NCI-H82 treated with DMSO at 0.1 percent for 48 hours (cell line): Measurements from ENCODE around the gene FUT8.
"Not testable (repeated sequence)": the region's sequence is repeated elsewhere in the genome, so short reads cannot be mapped to it uniquely, and the experiment has no call there.

Source experiments
- DNase-seq: peaks from one replicate; lab custom pipeline; 2025; ENCODE audit not compliant: unreplicated experiment; lab: John Stamatoyannopoulos, UW

The FUT8 gene

DNA sequence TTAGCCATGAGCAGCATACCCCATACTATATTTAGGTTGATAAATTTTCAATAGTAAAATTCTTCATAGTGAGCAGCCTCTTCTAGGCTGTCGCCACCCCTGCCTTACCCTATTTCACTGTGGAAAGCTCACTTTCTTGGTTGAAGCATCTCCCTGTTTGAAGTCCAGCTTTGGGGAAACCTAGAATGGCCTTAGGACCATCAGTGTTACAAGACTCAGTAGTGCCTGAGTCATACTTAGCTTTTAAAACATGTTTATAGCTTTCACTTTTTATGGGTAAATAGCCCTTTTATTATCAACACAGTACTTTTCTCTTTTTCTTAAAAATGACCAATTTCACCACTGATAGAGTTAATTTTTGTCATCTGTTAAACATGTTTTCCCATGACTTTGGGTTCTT, 37.1 kb downstream of the FUT8 start:
- DNase-seq: no peak

DNA sequence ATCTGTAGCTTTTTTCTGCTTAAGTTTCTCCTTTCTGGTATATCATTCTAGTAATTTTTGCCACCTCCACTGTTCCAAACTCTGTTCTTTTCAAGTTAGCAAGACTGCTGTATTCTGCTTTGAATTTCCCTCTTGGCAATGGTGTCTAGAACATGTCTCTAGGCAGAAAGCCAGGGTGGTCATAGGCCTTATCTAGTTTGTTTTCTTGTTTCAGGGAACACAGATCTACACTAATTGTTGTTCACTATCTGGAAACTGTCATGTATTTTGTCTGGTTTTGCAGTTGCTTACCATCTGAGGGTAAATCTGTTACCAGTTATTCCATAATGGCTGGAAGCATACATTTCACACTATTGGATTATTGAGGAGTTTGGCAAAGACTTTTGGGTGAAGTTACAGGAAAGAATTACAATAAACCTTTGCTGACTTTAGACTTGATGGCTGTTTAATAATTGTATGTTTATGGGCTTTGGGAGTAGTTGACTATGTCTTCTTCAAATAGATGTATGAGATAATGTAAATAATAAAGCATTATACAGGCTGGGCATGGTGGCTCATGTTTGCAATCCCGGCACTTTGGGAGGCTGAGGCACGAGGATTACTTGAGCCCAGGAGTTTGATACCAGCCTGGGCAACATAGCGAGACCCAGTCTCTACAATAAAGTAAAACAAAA, 41.4 kb downstream of the FUT8 start:
- DNase-seq: no peak

DNA sequence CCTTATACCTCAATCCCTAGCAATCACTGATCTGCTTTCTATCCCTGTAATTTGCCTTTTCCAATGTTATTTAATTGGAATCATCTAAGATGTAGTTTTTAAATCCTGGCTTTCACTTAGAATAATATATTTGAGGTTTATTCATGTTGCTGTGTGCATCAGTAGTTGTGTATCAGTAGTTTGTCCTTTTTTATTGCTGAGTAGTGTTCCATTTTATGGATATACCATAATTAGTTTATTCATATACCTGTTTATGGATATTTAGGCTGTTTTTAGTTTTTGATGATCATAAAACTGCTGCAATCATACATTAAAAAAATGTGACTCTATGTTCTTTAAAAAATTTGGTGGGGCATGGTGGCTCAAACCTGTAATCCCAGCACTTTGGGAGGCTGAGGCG, 43.7 kb downstream of the FUT8 start:
- no peak for DNase-seq

DNA sequence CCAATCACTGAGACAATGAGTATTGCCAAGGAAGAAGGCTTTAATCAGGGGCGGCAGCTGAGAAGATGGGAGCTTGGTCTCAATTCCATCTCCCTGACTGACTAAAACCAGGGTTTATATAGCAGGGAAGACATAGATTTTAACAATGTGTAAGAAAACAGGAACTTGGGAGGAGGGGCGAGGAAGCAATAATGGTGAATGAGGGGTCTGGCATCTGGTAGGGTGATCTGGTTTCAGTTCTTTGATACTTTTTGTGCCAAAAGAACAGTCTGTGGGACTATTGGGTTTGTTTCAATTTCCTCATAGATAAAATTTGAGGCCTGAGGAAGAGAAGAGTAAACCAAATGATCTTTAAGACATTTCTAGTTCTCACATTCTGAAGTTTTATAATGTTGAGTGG, 49.2 kb downstream of the FUT8 start:
- no peak for DNase-seq

DNA sequence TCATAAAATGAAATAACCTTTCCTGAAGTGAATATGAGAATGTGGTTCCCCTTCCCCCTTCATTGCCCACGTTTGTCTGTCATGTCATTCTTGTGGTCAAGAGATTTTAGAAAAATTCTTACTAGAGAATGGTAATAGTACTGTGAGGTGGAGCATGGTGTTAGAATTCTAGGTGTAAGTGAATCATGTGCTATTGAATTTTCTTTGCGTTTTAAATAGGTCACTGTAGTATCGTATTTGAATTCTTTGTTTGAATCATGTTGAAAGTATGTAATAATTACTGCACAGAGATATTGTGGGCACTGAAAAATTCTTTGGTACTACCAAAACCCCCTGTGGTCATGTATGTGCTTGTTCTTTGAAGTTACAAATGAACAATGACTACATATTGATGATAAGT, 49.9 kb downstream of the FUT8 start:
- DNase-seq: no peak

DNA sequence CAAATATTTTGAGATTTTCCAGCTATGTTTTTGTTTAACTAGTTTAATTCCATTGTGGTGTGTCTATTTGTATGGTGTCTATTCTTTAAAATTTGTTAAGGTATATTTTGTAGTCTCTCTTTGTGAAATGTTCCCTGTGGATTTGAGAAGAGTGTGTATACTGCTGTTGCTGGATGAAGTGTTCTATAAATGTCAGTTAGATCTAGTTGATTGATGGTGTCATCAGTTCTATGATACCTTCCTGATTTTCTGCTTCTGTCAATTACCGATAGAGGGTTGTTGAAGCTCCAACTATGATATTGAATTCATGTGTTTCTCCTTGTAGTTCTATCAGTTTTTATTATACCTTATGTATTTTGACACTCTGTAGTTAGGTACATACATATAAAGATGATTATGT, 53.1 kb downstream of the FUT8 start:
- DNase-seq: no peak

DNA sequence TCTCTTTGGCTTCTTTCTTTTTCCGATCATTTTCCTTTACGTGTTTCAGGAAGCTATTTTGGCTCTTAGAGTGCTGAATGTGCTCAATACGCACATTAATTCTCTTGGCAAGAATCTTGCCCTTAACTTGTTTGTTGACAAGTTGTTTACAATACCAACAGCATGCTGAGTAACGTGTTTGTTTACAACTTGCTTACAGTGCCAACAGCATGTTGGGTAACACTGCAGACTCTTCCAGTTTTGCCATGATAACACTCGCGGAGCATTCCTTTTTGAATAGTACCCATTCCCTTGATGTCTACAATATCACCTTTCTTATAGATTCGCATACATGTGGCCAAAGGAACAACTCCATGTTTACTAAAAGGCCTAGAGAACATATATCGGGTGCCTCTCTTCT, 55.4 kb downstream of the FUT8 start:
- not testable (repeated sequence) for DNase-seq

DNA sequence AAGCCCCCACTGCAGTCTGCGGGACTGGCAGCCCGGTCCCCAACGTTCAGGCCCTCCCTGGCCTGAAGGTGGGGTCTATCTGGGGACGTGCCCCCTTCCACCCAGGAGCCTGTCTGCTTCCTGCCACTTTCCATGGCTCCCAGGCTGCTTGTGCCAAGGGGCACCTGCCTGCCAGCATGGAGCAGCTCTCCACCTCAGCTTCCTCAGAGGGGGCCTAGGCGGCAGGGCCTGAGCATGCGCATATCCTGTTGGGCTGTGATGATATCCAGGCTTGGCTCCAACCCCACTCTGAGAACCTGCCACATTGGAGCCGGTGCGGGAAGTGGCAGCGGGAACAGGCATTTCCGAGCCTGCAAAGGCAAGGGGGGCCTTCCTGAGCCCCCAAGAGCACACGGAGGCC, 57.4 kb downstream of the FUT8 start:
- no peak for DNase-seq

DNA sequence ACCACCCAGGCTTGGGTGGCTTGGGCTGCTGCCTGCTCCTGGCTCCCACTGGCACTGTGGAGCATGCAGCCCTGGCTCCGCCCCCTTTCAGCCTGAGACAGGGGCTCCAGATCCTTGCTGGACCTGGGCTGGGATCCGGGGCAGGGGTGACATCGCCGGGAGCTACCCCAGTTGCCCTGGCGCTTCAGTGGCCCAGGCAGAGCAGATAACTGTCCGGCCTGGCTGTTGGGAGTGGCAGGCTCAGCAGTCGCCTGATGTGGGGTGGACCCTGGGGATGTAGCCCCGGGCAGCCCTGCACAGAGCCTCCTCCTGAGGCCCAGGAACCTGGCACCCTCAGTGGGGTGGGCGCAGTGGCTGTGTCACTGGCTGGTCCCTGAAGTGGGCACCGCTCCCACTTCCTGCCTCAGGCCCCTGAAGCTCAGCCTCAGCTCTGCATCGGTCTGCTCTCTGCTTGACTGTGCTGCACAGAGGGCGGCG, 57.9 kb downstream of the FUT8 start:
- DNase-seq: no peak

DNA sequence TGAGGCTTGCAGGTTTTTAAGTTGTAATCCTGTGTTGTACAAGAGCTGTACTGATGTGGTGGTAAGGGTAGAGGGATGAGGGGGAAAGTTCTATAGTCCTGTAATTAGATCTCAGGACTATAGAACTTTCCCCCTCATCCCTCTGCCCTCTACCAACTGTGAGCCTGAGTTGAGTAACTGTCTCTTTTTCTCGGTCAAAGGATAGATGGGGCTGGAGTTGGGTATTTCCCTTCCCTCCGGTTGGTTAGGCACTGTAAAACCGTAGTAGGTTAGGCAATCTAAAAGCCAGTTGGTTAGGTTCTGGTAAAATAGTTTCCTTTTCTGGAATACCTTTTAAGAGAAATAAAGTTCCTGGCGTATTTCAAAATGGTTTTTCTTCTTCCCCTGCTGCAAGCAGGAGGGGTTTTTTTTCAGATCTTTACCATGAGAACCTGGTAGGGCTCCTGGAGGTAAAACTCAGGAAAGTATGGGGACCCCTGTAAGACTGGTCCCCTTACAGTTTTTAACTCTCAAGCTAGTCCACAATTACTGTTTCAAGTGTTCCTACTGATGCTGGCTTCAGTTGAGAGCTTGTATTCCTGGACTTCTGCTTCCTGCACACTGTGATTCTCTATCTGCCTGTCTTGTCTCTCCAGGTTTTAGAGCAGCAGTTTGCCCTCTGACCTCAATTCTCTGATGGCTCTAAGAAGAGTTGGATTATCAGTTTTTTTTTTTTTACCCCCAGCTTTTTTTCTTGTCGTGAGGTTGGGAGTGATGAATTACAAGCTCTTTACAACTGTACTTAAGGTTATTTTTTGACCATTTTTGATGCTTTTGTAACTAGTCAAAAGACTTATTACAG, 58.7 kb downstream of the FUT8 start:
- DNase-seq: no peak

DNA sequence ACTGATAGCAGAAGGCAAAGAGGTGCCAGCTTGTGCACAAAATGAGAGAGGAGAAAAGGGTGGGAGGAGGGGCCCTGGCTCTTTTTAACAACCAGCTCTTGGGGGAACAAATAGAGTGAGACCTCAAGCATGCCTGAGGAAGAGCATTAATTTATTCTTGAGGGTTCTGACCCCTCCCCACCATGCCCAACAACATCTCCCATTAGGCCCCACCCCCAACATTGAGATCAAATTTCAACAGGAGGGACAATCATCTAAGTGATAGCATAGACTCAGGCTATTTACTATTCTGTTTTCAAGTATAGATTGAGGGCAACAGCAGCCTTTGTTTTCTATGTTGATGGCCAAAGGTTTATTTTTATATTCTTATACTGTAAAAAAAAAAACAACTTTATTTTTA, 59.7 kb downstream of the FUT8 start:
- peak; percentile 24 for DNase-seq

DNA sequence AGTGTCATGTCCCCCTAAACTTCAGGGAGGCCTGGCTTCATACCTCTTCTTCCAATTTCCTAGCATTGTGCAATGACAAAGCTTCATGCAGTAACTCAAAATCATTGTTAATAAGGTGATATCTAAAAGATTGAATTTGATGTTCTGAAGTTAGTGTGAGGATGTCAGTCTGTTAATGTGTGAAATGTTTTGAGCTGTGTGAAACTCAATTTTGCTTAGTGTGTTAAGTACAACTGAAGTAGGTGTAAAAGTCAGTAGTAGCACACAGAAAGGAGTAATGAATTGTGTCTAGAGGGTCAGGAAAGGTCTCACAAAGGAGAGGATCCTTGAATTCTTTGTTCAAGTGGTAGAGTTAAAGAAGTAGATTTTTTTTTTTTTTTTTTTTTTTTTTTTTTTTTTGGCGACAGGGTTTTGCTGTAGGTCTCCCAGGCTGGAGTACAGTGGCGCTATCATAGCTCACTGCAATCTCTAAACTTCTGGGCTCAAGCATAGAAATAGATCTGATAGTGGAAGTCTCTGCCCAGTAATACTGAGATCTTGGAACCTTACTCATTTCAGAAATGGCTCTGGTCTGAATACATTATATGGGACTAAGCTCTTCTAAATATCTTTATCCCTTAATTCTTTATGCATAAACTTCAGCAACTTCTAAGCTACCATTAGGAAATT, 63.9 kb downstream of the FUT8 start:
- no peak for DNase-seq

DNA sequence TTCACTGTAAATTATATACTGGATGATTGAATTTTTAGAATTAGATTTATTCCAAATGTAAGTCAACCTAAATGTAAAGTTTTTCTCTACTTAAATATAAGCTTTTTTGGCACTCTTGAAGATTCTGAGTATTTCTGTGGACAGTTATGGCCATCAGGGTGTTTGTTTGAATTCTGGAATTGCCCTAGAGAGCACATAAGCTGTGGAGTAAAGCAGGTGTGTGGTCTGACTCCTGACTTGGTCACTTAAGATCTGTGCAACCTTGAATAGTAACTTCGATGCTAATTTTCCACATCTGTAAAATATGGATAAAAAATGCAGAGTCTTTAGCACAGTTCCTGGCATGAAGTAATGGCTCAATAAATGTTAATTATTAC, 64.4 kb downstream of the FUT8 start:
- DNase-seq: no peak

DNA sequence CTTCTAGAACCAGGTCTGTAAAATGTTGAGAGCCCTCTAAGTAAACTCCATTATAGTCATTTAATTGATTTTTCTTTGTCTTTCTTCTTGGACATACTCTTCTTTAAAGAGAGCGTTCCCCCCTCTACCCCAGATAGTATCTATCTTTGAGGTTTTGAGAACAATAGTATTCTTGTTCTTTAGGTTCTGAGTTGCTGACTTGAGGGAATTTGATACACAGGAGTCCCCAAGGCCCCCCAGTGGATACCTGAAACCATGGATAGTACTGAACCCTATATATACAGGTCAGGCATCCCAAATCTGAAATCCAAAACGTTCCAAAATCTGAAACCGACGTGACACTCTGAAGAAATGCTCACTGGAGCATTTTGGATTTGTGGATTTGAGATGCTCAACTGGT, 65.5 kb downstream of the FUT8 start:
- no peak for DNase-seq

DNA sequence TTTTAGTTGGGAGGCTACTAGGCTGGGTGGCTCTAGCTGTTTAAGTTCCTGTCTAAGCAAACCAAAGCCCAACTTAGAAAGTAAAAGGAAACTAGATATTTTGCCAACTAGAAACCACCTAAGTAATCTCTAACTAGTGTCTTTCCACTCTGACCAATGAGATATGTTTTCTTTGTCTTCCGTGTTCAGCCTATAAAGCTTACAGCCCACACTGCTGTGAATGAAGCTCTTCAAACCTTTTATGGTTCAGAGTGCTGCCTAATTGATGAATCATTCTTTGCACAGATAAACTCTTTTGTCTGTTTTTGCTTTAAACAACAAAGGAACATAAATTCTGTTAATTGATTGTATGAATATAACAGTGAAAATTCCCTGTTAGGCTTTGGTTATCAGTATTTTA, 66.1 kb downstream of the FUT8 start:
- no peak for DNase-seq

DNA sequence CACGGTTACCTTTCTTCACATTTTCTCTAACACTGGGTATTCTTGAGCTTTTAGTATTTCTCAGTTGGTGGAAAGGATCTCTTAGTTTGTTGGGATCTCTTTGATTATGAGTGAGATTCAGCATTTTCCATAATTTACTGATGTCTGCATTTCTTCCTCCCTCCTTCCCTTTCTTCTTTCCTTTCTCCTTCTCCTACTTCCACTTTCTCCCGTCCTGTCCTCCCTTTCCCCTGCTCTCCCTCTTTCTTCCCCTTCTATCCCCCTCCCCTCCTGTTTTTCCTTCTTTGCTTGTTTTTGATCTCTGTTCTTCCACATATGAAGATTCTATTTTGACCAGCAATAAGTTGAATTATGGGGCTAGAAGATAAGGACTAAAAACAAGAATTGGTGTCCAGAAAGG, 66.9 kb downstream of the FUT8 start:
- DNase-seq: no peak

DNA sequence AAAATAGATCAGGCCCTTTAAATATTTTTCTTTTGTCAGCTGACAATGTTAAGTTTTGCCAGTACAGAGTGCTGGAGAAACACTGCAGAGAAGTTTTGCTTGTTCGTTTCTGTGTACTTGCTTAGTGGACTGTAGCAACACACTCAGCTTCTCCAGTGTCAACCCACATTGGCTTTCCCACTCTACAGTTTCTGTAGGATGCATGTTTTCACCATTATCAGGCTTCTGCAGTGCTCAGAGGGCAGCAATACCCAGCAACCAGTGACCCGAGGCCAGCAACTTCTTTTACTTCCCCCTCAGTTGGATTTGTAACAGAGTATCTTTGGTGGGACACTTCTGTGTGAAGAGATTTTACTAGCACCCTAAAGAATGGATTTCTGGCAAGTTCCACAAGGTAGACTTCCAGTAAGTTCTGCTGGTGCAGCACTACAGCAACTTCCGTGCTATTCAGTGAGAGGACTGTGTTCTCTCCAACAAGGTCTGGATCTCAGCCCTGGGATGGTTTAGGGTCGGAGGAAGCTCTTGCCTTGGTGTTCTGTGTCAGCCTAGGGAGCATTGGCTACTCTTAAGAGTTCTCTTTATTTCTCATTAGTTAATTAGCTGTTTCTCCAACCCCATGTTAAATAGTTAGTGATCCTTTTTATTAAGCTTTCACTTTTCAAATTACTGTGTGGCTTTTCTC, 70.4 kb downstream of the FUT8 start:
- DNase-seq: no peak

DNA sequence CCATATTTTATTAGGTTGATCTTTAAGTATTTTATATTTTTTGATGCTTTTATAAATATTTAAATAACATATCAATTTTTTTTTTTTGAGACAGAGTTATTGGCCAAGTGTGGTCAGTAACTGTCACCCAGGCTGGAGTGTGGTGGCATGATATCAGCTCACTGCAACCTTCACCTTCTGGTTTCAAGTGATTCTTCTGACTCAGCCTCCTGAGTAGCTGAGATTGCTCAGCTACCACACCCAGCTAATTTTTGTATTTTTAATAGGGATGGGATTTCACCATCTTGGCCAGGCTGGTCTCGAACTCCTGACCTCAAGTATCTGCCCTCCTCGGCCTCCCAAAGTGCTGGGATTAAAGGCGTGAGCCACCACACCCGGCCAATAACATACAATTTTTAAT, 71.1 kb downstream of the FUT8 start:
- no peak for DNase-seq

DNA sequence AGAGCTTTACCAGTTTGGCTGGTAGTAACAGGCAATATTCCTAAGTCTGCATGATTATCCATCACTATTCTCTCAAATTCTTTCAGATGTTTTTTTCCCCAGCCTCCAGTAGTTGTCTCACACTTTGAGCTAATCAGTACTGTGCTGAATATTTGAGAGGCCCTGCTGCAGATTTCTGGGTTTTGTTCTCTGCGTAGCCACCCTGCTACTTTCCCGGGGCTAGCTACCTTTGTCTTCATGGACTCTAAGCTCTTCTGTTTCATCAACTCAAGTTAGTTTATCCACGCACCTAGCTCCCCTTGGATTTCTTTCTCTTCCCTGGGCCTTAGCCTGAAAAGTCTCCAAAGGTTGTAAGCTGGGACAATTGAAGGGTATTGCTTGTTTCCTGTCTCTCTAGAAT, 73.0 kb downstream of the FUT8 start:
- DNase-seq: no peak

DNA sequence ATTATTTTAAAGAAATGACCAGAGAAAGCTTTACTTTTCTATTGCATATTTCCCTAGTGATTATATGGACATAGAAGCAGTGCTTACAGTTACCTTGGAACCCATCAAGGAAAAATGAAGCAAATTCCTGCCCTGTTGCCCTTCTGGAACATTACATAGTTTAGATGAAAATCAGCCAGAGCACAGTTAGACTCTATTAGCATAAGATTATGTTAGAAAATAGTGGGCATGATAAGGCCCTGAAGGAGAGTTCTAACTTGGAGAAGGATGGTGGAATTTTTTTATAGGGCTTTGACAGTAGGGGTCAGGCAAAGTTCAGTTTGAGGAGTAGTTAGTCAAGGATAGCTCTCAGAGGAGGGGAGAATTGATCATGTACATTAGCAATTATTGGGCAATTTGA, 74.3 kb downstream of the FUT8 start:
- no peak for DNase-seq

DNA sequence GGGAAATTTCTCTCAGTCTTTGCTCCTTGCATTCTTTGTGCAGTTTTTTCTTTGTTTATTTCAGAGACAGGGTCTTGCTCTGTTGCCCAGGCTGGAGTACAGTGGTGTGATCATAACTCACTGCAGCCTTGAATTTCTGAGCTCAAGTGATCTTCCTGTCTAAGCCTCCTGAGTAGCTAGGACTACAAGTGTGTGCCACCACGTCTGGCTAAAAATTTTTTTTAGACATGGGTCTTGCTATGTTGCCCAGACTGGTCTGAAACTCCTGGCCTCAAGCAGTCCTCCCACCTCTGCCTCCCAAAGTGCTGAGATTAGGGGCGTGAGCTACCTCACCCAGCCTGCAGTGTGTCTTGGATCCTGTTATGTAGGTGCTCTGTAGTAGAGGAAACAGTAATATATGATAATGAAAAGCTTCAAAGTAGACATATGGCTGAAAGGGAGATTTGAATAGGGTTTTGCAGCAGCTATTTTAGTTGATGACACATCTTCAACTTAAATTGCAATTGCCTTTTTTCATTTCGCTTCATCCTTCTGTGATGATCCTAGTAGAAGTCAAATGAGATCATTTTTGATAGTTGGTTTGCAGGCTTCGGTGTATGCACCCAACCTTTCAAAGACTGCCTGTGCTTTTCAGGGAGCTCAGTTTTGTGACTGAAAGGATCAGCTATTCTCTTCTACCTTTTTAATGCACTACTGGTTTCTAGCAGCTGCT, 75.4 kb downstream of the FUT8 start:
- no peak for DNase-seq
